22Rv1 (cell line): ENCODE data around the gene DLG4.
"Not testable (repeated sequence)": the region's sequence is repeated elsewhere in the genome, so short reads cannot be mapped to it uniquely, and the experiment has no call there.

Experiments used
- CTCF ChIP-seq: fragments of 450-650 bp; IDR thresholded peaks from 2 replicates; pipeline ENCODE4 v1.5.1; 2017; ENCODE audit warnings: mild to moderate bottlenecking
- ZFX ChIP-seq: fragments of 450-650 bp; IDR thresholded peaks from 2 replicates; pipeline ENCODE4 v1.6.1; 2017; ENCODE audit warnings: antibody characterized with exemption, borderline replicate concordance

GRCh38 chr17:7169565-7169908, 50.1 kb downstream of the DLG4 start:
- not testable (repeated sequence) for TF ChIP-seq CTCF, ZFX
